HepG2 (cell line): ENCODE results near the gene AEBP1. TPM values are rescaled to one million over a fixed set of nuclear protein-coding genes. Genes with fewer than 3 reads are reported as not detected.

Experiments used
- ATAC-seq: fragments of 200-7000 bp; cut with Tn5 transposase; 3 replicates; pipeline ENCODE4 v1.9.1; 2020; ENCODE audit warnings: mild to moderate bottlenecking, moderate library complexity
- BruUV-seq: library from RNA; stranded (reverse); fragments of 400-500 nt; replicated peaks from 2 replicates; lab custom pipeline; 2021; lab: Mats Ljungman, UMichigan
- CTCF ChIA-PET: fragments of 300-600 bp; formaldehyde crosslinking; extraction: SDS; loops from one replicate; lab custom pipeline; 2021; ENCODE audit warnings: low total read pairs, inconsistent platforms, low intra/inter-chr PET ratio; lab: Yijun Ruan, JAX
- POLR2A ChIA-PET: fragments of 350-600 bp; sonication (Branson Sonifier 250); formaldehyde crosslinking; loops from one replicate; lab custom pipeline; 2020; ENCODE audit warnings: antibody characterized with exemption, inconsistent platforms; lab: Yijun Ruan, JAX
- DNase-seq: peaks from one replicate; pipeline ENCODE4 v3.0.0-alpha.2; 2015; ENCODE audit warnings: low spot score
- FAIRE-seq: peaks from 3 replicates; lab custom pipeline; 2011; peaks lifted over from hg19 to GRCh38; lab: Jason Lieb, UNC
- H2AFZ ChIP-seq: one replicate; pipeline ENCODE4 v1.6.1; 2011; ENCODE audit warnings: low read length, inconsistent platforms
- H3K27ac ChIP-seq: fragments of 300-600 bp; 3 replicates; pipeline ENCODE4 v1.8.0; 2011; ENCODE audit warnings: mixed run types, mild to moderate bottlenecking, mixed read lengths, low read length, inconsistent platforms; ENCODE audit not compliant: insufficient read depth; ENCODE audit errors: extremely low read length
- H3K27me3 ChIP-seq, 2 experiments: fragments of 200-600 bp in 1 of 2; 2 replicates in 1 of 2; 3 replicates in 1 of 2; pipeline versions ENCODE4 v1.6.0 to v1.8.0; 2011; ENCODE audit warnings: low read length in 2 of 2, mild to moderate bottlenecking in 2 of 2, moderate library complexity in 2 of 2, inconsistent platforms in 1 of 2; ENCODE audit not compliant: insufficient read depth in 2 of 2, control insufficient read depth in 1 of 2
- H3K36me3 ChIP-seq, 2 experiments: fragments of 200-600 bp in 1 of 2; replicated peaks in 1 of 2; 2 replicates in 1 of 2; 3 replicates in 1 of 2; pipeline versions ENCODE4 v1.5.1 to v1.8.0; 2011; ENCODE audit warnings: low read length in 2 of 2, inconsistent platforms in 1 of 2; ENCODE audit not compliant: insufficient read depth in 2 of 2, control insufficient read depth in 1 of 2
- H3K4me1 ChIP-seq: 2 replicates; pipeline ENCODE4 v1.5.1; 2012; ENCODE audit warnings: low read length, inconsistent platforms; ENCODE audit not compliant: insufficient read depth
- H3K4me2 ChIP-seq: 2 replicates; pipeline ENCODE4 v1.6.0; 2011; ENCODE audit warnings: low read depth, low read length, inconsistent platforms
- H3K4me3 ChIP-seq, 3 experiments: fragments of 200-600 bp in 1 of 3; sonication (generic), shearing (Covaris generic) in 1 of 3; replicated peaks in 1 of 3; 2 replicates each; pipeline ENCODE4 v1.5.1; 2011 to 2016; ENCODE audit warnings: low read length in 3 of 3, inconsistent platforms in 2 of 3, low read depth in 2 of 3, mild to moderate bottlenecking in 2 of 3, control low read depth in 1 of 3, mixed read lengths in 1 of 3; ENCODE audit not compliant: insufficient read depth in 1 of 3
- H3K79me2 ChIP-seq: one replicate; pipeline ENCODE4 v1.6.1; 2011; ENCODE audit warnings: low read length, inconsistent platforms; ENCODE audit not compliant: insufficient read depth
- H3K9ac ChIP-seq: 2 replicates; pipeline ENCODE4 v1.6.0; 2011; ENCODE audit warnings: mild to moderate bottlenecking, low read depth, low read length, inconsistent platforms; ENCODE audit not compliant: insufficient read depth
- H3K9me3 ChIP-seq: 2 replicates; pipeline ENCODE4 v1.5.1; 2012; ENCODE audit warnings: mild to moderate bottlenecking, low read length
- H4K20me1 ChIP-seq: 2 replicates; pipeline ENCODE4 v1.6.0; 2011; ENCODE audit warnings: inconsistent platforms, mild to moderate bottlenecking, low read length, moderate library complexity; ENCODE audit not compliant: insufficient read depth
- HNRNPLL ChIP-seq: fragments of 200-400 bp; formaldehyde crosslinking; IDR thresholded peaks from 2 replicates; pipeline ENCODE4 v1.6.1; 2017; ENCODE audit warnings: mild to moderate bottlenecking, low read depth, low read length; ENCODE audit not compliant: poor library complexity, severe bottlenecking
- JARID2 ChIP-seq: sonication (generic); formaldehyde crosslinking; IDR thresholded peaks from 2 replicates; pipeline ENCODE4 v1.8.1; 2023; ENCODE audit warnings: missing genetic modification reagents, inconsistent platforms; ENCODE audit not compliant: insufficient replicate concordance
- PAX8 ChIP-seq: sonication (generic); formaldehyde crosslinking; IDR thresholded peaks from 2 replicates; pipeline ENCODE4 v1.8.0; 2022; ENCODE audit warnings: mild to moderate bottlenecking, missing genetic modification reagents, borderline replicate concordance
- RFXAP ChIP-seq: sonication (generic); formaldehyde crosslinking; IDR thresholded peaks from 2 replicates; pipeline ENCODE4 v1.4.0; 2020; ENCODE audit warnings: missing genetic modification reagents, borderline replicate concordance
- ZBTB7B ChIP-seq: sonication (generic); formaldehyde crosslinking; IDR thresholded peaks from 2 replicates; pipeline ENCODE4 v1.4.0; 2020; ENCODE audit warnings: missing genetic modification reagents
- ZFX ChIP-seq: sonication (generic); formaldehyde crosslinking; IDR thresholded peaks from 2 replicates; pipeline ENCODE4 v1.4.0; 2020; ENCODE audit warnings: mild to moderate bottlenecking, low read depth, missing genetic modification reagents, moderate library complexity
- WGBS: methylation state at CpG from one replicate; pipeline ENCODE4 v1.1.6; 2017; ENCODE audit warnings: low lambda C conversion rate; 5-methylcytosine and 5-hydroxymethylcytosine counted together
- in situ Hi-C: cut with HindIII; loops from 2 replicates; pipeline ENCODE4 v1.10.0; 2017; ENCODE audit warnings: low pct_unique_long_range_greater_than_20kb; ENCODE audit not compliant: extremely low pct_ligation_motif_present
- intact Hi-C: fragments of 100-400 bp; cut with micrococcal nuclease; formaldehyde crosslinking; loops from one replicate; pipeline ENCODE4 v1.10.0; 2022; ENCODE audit not compliant: unreplicated experiment
- polyA plus RNA-seq, 8 experiments: library from polyadenylated mRNA; depleted of rRNA in 3 of 8; stranded (reverse) in 7 of 8; unstranded in 1 of 8; fragments of >200 nt; fragmentation: Illumina TruSeq in 4 of 8; extraction: Trizol in 4 of 8; gene quantifications; 2 replicates each; pipeline versions ENCODE4 v1.2.1 to v1.2.3, GENCODE V29; 2011 to 2016; ENCODE audit warnings: low read depth in 4 of 8, missing spikeins in 1 of 8, mixed read lengths in 1 of 8; ENCODE audit not compliant: insufficient read depth in 1 of 8
- total RNA-seq, 5 experiments: library from RNA; depleted of rRNA; stranded (reverse); fragments of >200 nt; fragmentation: Illumina TruSeq; extraction: Trizol; gene quantifications; 2 replicates each; pipeline ENCODE4 v1.2.3, GENCODE V29; 2016; ENCODE audit warnings: low read depth in 1 of 5
- TF ChIP-seq, protein P1 (sequence below): sonication (generic); formaldehyde crosslinking; IDR thresholded peaks from 2 replicates; pipeline ENCODE4 v1.5.1; 2020; ENCODE audit warnings: mild to moderate bottlenecking, missing genetic modification reagents, moderate library complexity

AEBP1 gene
- total and polyA plus RNA-seq, 2 of the 13 experiments (the other 11 are each of a cell fraction or from before 2014, with no cell fraction given): 0.22 to 0.55 TPM

DNA sequence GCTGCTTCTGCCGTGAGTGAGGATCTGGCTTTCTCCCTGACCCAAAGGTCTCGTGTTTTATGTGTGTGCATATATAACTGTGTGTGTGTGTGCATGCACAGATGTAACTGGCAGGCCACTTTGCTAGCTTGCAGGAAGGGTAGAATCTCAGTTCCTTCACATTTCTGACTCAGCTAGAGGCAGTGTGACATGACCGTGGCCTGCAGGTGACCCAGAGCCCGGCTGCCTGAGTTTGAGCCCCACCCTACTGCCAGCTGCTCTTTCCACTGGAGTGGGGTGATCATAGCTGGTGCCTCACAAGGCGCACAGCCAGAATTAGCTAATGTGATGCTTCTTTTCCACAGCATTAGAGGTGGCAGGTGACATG, 46.3 kb downstream of the AEBP1 start (continued):
- TF ChIP-seq PAX8 (CRISPR knock-in tag) (no peak), ZBTB7B (CRISPR knock-in tag) (no peak)

DNA sequence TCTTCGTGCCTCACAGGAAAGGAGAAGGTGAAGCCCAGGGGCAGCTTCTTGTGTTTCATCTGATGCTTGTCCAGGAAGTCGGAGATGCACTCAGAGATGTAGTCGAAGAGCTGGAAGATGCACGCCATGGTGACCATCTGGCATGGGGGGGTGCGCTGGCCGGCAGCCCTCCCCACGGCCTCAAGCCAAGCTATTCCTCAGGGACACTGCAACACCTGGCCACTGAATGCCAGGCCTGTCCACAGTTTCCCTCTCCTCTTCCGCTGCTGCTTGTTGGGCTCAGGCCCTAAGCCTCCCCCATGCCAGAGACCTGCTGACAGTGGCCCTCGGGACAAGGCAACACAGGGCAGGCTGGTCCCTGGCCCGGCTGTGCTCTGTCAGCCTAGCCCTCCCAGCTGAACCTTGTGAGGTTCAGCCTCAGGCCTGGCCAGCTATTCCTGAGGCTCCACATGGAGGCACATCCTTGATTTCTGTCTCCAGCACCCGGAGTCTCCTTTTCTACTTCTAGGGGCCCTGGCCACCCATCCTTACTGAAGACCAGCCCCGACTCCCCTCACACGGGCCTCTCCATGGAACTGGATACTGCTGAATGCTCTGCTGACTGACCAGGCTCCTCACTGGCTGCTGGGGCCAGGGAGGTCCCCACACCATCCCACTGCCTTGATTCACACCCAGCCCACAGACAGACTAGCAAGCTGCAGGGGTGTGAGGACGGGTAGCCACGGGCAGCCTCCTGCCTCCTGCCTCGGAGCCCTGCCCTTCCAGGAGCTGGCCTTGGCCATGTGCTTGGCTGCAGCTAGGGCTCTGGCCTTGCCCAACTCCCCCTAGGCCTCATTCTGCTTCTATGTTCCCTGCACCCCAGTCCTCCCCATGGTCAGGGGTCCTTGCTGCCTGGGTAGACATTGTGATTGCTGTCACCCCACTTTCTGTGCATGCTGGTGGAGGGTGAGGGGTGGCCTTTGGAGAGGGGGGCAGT, 47.1 kb downstream of the AEBP1 start:
- no peak overlapping the region for H2AFZ ChIP-seq
- no TSS peak for BruUV-seq
- peaks cover 9% of the 10 kb centered on the region for H3K4me1 ChIP-seq
- ATAC-seq (peak; percentile 8; the same call in 1 of the 3 replicates), DNase-seq (no peak), FAIRE-seq (no peak)
- no peaks in the 10 kb centered on the region for H4K20me1 ChIP-seq
- H3K27me3 ChIP-seq: peaks cover 2 to 65% of the 10 kb centered on the region in 2 experiments; a peak in 3 of 5 replicates
- in situ Hi-C loops (no loop called here), intact Hi-C loops (no loop called here)
- H3K27ac ChIP-seq: no peak overlapping the region
- no peak overlapping the region for H3K4me2 ChIP-seq
- H3K9ac ChIP-seq: no peak overlapping the region
- 22% methylated on average over 7 of the region's 16 CpGs for WGBS
- no peak overlapping the region for H3K4me3 ChIP-seq
- no peaks in the 10 kb centered on the region for H3K79me2 ChIP-seq
- TF ChIP-seq, protein P1, sequence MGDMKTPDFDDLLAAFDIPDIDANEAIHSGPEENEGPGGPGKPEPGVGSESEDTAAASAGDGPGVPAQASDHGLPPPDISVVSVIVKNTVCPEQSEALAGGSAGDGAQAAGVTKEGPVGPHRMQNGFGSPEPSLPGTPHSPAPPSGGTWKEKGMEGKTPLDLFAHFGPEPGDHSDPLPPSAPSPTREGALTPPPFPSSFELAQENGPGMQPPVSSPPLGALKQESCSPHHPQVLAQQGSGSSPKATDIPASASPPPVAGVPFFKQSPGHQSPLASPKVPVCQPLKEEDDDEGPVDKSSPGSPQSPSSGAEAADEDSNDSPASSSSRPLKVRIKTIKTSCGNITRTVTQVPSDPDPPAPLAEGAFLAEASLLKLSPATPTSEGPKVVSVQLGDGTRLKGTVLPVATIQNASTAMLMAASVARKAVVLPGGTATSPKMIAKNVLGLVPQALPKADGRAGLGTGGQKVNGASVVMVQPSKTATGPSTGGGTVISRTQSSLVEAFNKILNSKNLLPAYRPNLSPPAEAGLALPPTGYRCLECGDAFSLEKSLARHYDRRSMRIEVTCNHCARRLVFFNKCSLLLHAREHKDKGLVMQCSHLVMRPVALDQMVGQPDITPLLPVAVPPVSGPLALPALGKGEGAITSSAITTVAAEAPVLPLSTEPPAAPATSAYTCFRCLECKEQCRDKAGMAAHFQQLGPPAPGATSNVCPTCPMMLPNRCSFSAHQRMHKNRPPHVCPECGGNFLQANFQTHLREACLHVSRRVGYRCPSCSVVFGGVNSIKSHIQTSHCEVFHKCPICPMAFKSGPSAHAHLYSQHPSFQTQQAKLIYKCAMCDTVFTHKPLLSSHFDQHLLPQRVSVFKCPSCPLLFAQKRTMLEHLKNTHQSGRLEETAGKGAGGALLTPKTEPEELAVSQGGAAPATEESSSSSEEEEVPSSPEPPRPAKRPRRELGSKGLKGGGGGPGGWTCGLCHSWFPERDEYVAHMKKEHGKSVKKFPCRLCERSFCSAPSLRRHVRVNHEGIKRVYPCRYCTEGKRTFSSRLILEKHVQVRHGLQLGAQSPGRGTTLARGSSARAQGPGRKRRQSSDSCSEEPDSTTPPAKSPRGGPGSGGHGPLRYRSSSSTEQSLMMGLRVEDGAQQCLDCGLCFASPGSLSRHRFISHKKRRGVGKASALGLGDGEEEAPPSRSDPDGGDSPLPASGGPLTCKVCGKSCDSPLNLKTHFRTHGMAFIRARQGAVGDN (CRISPR knock-in tag): peak; percentile 51
- TF ChIP-seq JARID2 (no peak), ZFX (CRISPR knock-in tag) (peak; percentile 31; the same call in 1 of the 2 replicates), RFXAP (no peak), HNRNPLL (no peak)
- ChIA-PET POLR2A (no interaction called here), CTCF (no interaction called here)
- H3K36me3 ChIP-seq: no peaks in the 10 kb centered on the region
- H3K9me3 ChIP-seq: no peaks in the 10 kb centered on the region
